ENCODE results near the gene OR10H4. TPM values are rescaled to one million over a fixed set of nuclear protein-coding genes. Genes with fewer than 3 reads are reported as not detected.
"Not testable (repeated sequence)": the region's sequence is repeated elsewhere in the genome, so short reads cannot be mapped to it uniquely, and the experiment has no call there.

OR10H4 gene
- total and polyA plus RNA-seq, 12 donors = not detected

DNA sequence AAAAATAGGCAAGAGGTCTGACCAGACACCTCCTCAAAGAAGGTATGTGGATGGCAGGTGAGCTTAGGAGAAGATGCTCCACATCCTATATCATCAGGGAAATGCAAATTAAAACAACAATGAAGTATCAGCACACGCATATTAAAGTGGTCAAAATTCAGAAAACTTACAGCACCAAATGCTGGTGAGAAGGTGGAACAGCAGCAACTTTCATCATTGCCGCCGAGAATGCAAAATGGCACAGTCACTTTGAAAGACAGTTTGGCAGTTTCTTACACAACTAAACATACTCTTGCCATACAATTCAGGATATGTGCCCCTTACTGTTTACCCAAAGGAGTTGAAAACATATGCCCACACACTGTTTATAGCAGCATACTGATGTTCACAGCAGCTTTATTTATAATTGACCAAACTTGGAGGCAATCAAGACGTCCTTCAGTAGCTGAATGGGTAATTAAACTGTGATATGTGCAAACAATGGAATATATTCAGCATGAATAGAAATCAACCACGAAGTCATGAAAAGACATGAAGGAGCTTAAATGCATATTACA, 22.5 kb downstream of the OR10H4 start:
- Histone ChIP-seq H3K4me1 (replicated peaks in 1 of 2) (no peaks in the 10 kb centered on the region), H3K36me3 (replicated peaks in 1 of 2) (no peaks in the 10 kb centered on the region), H3K27ac (no peak overlapping the region), H3K9me3 (replicated peaks in 1 of 3) (no peaks in the 10 kb centered on the region), H3K4me3 (no peak overlapping the region), H3K27me3 (no peaks in the 10 kb centered on the region)
- WGBS, 4 donors = 43 to 69% (median 52%) methylated on average over 5 of the region's 5 CpGs
- no peak for DNase-seq
- TF ChIP-seq, protein P1, sequence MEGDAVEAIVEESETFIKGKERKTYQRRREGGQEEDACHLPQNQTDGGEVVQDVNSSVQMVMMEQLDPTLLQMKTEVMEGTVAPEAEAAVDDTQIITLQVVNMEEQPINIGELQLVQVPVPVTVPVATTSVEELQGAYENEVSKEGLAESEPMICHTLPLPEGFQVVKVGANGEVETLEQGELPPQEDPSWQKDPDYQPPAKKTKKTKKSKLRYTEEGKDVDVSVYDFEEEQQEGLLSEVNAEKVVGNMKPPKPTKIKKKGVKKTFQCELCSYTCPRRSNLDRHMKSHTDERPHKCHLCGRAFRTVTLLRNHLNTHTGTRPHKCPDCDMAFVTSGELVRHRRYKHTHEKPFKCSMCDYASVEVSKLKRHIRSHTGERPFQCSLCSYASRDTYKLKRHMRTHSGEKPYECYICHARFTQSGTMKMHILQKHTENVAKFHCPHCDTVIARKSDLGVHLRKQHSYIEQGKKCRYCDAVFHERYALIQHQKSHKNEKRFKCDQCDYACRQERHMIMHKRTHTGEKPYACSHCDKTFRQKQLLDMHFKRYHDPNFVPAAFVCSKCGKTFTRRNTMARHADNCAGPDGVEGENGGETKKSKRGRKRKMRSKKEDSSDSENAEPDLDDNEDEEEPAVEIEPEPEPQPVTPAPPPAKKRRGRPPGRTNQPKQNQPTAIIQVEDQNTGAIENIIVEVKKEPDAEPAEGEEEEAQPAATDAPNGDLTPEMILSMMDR (IDR thresholded peaks at IDR 0.05) = no peak
- no peak for TF ChIP-seq POLR2A (IDR thresholded peaks at IDR 0.05)
- intact Hi-C loops (cut with DNase I) = no loop called here

DNA sequence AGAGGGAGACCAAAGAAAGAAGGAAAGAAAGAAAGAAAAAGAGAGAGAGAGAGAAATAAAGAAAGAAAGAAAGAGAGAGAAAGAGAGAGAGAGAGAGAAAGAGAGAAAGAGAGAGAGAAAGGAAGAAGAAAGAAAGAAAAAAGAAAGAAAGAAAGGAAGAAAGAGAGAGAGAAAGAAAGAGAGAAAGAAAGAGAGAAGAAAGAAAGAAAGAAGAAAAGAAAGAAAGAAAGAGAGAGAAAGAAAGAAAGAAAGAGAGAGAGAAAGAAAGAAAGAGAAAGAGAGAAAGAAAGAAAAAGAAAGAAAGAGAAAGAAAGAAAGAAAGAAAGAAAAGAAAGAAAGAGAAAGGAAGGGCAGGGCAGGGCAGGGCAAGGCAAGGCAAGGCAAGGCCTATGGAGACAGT, 23.2 kb downstream of the OR10H4 start:
- H3K27me3 ChIP-seq; intact Hi-C loops (cut with DNase I); DNase-seq; H3K36me3 ChIP-seq (replicated peaks in 1 of 2); H3K4me3 ChIP-seq; H3K9me3 ChIP-seq (replicated peaks in 1 of 3); H3K4me1 ChIP-seq (replicated peaks in 1 of 2); H3K27ac ChIP-seq: not testable (repeated sequence)

DNA sequence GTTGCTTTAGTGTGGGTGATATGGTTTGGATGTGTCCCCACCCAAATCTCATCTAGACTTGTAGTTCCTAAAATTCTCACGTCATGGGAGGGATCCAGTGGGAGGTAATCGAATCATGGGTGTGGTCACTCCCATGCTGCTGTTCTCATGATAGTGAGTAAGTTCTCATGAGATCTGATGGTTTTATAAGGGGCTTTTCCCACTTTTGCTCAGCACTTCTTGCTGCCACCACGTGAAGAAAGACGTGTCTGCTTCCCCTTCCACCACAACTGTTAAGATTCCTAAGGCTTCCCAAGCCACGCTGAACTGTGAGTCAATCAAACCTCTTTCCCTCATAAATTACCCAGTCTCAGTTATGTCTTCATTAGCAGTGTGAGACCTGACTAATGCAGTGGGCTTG, 26.0 kb downstream of the OR10H4 start:
- intact Hi-C loops (cut with DNase I) = no loop called here
- no peak overlapping the region for H3K4me3 ChIP-seq
- peaks cover 11% of the 10 kb centered on the region for H3K27me3 ChIP-seq
- no peak overlapping the region for H3K27ac ChIP-seq
- no peaks in the 10 kb centered on the region for H3K36me3 ChIP-seq (replicated peaks in 1 of 2)
- H3K9me3 ChIP-seq (replicated peaks in 1 of 3) = no peaks in the 10 kb centered on the region
- WGBS, 4 donors = 44 to 54% (median 50%) methylated on average over 5 of the region's 5 CpGs
- no peak for TF ChIP-seq POLR2A (IDR thresholded peaks at IDR 0.05)
- DNase-seq = no peak
- no peaks in the 10 kb centered on the region for H3K4me1 ChIP-seq (replicated peaks in 1 of 2)

DNA sequence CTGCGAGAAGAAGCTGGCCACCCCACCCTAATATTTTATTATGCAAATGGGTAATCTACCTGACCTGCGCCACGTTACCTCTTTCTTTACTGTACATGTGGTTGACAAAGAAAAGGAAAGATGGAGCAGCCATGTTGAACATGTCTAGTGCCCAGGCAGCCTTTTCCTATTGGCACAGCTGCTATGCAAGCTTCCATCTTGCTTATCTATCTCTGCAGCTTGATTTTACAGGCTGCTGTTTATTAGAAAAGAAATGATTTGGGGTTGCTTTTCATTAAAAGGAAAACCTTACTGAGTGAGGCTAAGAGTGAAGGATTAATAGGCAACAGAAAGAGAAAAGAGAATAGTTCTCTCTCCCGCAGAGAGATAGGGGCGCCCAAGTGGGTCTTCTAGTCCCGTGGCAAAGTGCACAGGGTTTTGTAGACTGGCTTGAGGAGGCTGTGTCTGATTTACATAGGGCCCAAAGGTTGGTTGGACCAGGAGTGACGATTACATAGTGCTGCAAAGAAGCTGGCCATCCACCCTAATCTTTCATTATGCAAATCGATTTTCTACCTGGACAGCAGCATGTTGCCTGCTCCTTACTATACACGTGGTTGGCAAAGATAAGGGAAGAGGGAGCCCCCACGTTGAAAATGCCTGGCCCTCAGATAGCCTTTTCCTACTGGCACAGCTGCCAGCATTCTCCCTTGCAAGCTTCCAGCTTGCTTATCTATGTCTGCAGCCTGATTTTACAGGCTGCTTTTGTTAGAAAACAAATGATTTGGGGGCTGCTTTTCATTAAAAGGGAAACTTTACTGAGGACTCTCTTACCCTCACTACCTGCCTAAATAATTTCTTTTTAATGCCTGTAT, 28.3 kb downstream of the OR10H4 start:
- Histone ChIP-seq H3K4me1 (replicated peaks in 1 of 2) (no peaks in the 10 kb centered on the region), H3K27me3 (peaks cover 11% of the 10 kb centered on the region), H3K4me3 (no peak overlapping the region), H3K9me3 (replicated peaks in 1 of 3) (no peaks in the 10 kb centered on the region), H3K27ac (no peak overlapping the region), H3K36me3 (replicated peaks in 1 of 2) (no peaks in the 10 kb centered on the region)
- no peak for DNase-seq
- intact Hi-C loops (cut with DNase I) = no loop called here
- 38 to 47% (median 43%) methylated on average over 10 of the region's 10 CpGs for WGBS, 4 donors
- TF ChIP-seq, protein P1 (IDR thresholded peaks at IDR 0.05) = no peak
- no peak for TF ChIP-seq POLR2A (IDR thresholded peaks at IDR 0.05)

DNA sequence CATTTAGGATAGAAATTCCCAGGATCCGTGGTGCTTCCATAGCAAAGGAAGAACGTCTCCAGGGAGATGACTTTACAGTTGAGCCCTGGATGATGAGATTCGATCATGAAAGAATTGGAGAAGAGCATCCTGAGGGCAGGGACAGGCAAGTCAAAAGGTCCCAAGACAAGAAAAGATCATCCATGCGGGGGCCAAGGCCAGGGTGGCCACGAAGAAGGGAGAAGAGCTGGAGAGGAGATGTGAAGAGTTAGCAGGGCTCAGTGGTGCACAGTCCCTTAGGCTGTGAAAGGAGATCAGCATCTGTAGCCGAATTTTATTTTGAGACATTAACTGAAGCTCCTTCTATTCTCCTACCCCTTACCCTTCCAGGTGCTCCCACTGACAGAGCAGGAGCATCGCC, 28.9 kb downstream of the OR10H4 start:
- peaks cover 11% of the 10 kb centered on the region for H3K27me3 ChIP-seq
- H3K4me1 ChIP-seq (replicated peaks in 1 of 2) = no peaks in the 10 kb centered on the region
- H3K36me3 ChIP-seq (replicated peaks in 1 of 2) = no peaks in the 10 kb centered on the region
- DNase-seq = no peak
- no peak overlapping the region for H3K27ac ChIP-seq
- H3K4me3 ChIP-seq = no peak overlapping the region
- no peaks in the 10 kb centered on the region for H3K9me3 ChIP-seq (replicated peaks in 1 of 3)
- intact Hi-C loops (cut with DNase I) = no loop called here
- WGBS, 4 donors = 51 to 56% (median 53%) methylated on average over 7 of the region's 7 CpGs
- TF ChIP-seq, protein P1 (IDR thresholded peaks at IDR 0.05) = no peak
- TF ChIP-seq POLR2A (IDR thresholded peaks at IDR 0.05) = no peak
